Measurements from ENCODE around the gene ENOX1. TPM values are rescaled to one million over a fixed set of nuclear protein-coding genes. Genes with fewer than 3 reads are reported as not detected.

The ENOX1 gene
- total RNA-seq, 2 donors from 2014 or later: 0.33 TPM; not detected in 1

DNA sequence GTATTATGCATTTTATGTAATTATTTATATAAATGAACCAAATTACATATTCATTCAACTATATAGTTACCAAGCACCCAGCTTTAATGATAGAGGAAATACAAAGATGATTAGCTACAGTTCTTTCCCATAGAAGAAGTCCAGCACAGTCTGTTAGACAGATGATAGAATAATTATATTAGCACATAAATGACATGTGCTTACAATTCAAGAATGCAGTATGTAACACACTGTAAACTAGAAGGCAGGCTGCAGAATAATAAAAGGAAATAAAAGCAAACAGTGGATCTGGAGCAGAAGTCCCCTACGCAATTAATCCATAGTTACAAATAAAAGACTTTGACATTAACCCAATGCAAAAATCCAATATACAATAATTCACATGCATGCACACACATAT is 384.4 kb downstream of the ENOX1 start:
- Mint-ChIP-seq H3K4me3 (no peak overlapping the region), H3K36me3 (ENCODE audit: low read depth) (no peaks in the 10 kb centered on the region), H3K9me3 (no peaks in the 10 kb centered on the region), H3K4me1 (peaks cover 8% of the 10 kb centered on the region), H3K27me3 (ENCODE audit: insufficient read depth) (peaks cover 5% of the 10 kb centered on the region), H3K27ac (no peak overlapping the region)
- Histone ChIP-seq H3K27me3 (ENCODE audit: control insufficient read depth, insufficient read depth, low read length, poor library complexity, severe bottlenecking) (peaks cover 4% of the 10 kb centered on the region), H3K4me3 (ENCODE audit: low read length) (no peak overlapping the region), H3K36me3 (ENCODE audit: control insufficient read depth, insufficient read depth, low read length) (no peaks in the 10 kb centered on the region), H3K27ac (ENCODE audit: low read depth, low read length) (no peak overlapping the region), H3K4me1 (ENCODE audit: control insufficient read depth, insufficient read depth, low read length) (no peaks in the 10 kb centered on the region), H3K9me3 (ENCODE audit: control insufficient read depth, low read length) (no peaks in the 10 kb centered on the region), H3K9ac (ENCODE audit: extremely low read depth, low read length, poor library complexity, severe bottlenecking) (no peak overlapping the region)
- TF ChIP-seq, protein P1, sequence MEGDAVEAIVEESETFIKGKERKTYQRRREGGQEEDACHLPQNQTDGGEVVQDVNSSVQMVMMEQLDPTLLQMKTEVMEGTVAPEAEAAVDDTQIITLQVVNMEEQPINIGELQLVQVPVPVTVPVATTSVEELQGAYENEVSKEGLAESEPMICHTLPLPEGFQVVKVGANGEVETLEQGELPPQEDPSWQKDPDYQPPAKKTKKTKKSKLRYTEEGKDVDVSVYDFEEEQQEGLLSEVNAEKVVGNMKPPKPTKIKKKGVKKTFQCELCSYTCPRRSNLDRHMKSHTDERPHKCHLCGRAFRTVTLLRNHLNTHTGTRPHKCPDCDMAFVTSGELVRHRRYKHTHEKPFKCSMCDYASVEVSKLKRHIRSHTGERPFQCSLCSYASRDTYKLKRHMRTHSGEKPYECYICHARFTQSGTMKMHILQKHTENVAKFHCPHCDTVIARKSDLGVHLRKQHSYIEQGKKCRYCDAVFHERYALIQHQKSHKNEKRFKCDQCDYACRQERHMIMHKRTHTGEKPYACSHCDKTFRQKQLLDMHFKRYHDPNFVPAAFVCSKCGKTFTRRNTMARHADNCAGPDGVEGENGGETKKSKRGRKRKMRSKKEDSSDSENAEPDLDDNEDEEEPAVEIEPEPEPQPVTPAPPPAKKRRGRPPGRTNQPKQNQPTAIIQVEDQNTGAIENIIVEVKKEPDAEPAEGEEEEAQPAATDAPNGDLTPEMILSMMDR (conservative IDR thresholded peaks at IDR 0.05): no peak
- no peak for DNase-seq
- 95 to 100% methylated on average over 1 of the region's 1 CpG for WGBS, 2 experiments (ENCODE audit: insufficient coverage in 1 of 2, insufficient read length in 1 of 2)

DNA sequence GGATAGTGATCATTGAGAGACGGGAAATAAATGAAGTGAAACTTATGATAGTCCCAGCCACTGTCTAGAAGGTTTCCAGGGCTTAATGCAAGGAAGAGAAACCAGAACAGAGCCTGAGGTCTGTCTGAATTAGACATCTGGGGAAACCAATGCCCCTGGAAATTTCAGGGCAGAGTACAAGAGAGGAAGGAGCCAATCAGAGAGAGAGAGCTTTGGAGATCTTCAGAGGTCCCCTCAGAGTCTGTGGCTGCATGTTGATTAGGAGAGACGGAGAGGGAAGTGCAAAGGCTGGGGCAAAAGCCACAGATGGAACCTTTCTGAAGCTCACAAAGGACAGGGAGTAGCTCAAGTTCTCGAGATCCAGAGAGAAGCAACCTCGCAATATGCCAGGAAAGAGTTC is 385.4 kb downstream of the ENOX1 start:
- no peak overlapping the region for H3K4me3 ChIP-seq (ENCODE audit: low read length)
- Mint-ChIP-seq H3K27ac (no peak overlapping the region), H3K9me3 (no peaks in the 10 kb centered on the region), H3K36me3 (ENCODE audit: low read depth) (no peaks in the 10 kb centered on the region), H3K4me1 (peaks cover 8% of the 10 kb centered on the region), H3K27me3 (ENCODE audit: insufficient read depth) (peaks cover 5% of the 10 kb centered on the region), H3K4me3 (no peak overlapping the region)
- H3K9ac ChIP-seq (ENCODE audit: extremely low read depth, low read length, poor library complexity, severe bottlenecking): no peak overlapping the region
- H3K4me1 ChIP-seq (ENCODE audit: control insufficient read depth, insufficient read depth, low read length): no peaks in the 10 kb centered on the region
- H3K9me3 ChIP-seq (ENCODE audit: control insufficient read depth, low read length): no peaks in the 10 kb centered on the region
- TF ChIP-seq, protein P1 (conservative IDR thresholded peaks at IDR 0.05): no peak
- H3K36me3 ChIP-seq (ENCODE audit: control insufficient read depth, insufficient read depth, low read length): no peaks in the 10 kb centered on the region
- peaks cover 4% of the 10 kb centered on the region for H3K27me3 ChIP-seq (ENCODE audit: control insufficient read depth, insufficient read depth, low read length, poor library complexity, severe bottlenecking)
- no peak overlapping the region for H3K27ac ChIP-seq (ENCODE audit: low read depth, low read length)
- 87 to 94% methylated on average over 4 of the region's 4 CpGs for WGBS, 2 experiments (ENCODE audit: insufficient coverage in 1 of 2, insufficient read length in 1 of 2)
- DNase-seq: no peak

DNA sequence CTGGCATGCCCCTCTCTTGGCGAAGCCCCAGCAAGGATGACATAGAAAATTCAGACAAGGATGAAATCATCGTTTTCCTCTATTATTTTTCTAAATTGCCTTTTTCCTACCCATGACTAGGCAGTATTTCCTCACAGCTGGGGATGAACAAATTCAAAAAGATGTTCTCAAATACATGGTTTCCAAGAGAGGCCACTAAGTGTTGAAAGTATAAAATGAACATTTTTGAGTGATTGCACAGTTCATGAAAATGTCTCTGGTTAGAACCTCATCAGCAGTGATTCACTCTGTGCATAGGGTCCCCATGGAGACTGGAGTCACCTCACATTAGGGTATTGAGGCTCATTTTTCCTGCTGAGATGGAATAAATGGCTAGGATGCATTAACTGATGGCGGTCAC is 389.7 kb downstream of the ENOX1 start:
- H3K9me3 Mint-ChIP-seq: no peaks in the 10 kb centered on the region
- Histone ChIP-seq H3K4me3 (ENCODE audit: low read length) (no peak overlapping the region), H3K27me3 (ENCODE audit: control insufficient read depth, insufficient read depth, low read length, poor library complexity, severe bottlenecking) (peaks cover 4% of the 10 kb centered on the region), H3K9me3 (ENCODE audit: control insufficient read depth, low read length) (no peaks in the 10 kb centered on the region), H3K4me1 (ENCODE audit: control insufficient read depth, insufficient read depth, low read length) (no peaks in the 10 kb centered on the region), H3K9ac (ENCODE audit: extremely low read depth, low read length, poor library complexity, severe bottlenecking) (no peak overlapping the region), H3K27ac (ENCODE audit: low read depth, low read length) (no peak overlapping the region), H3K36me3 (ENCODE audit: control insufficient read depth, insufficient read depth, low read length) (no peaks in the 10 kb centered on the region)
- no peaks in the 10 kb centered on the region for H3K36me3 Mint-ChIP-seq (ENCODE audit: low read depth)
- TF ChIP-seq, protein P1 (conservative IDR thresholded peaks at IDR 0.05): no peak
- H3K27me3 Mint-ChIP-seq (ENCODE audit: insufficient read depth): peaks cover 5% of the 10 kb centered on the region
- WGBS, 2 experiments (ENCODE audit: insufficient coverage in 1 of 2, insufficient read length in 1 of 2): 86 to 100% methylated on average over 2 to 3 of the region's 3 CpGs
- H3K27ac Mint-ChIP-seq: no peak overlapping the region
- no peak overlapping the region for H3K4me3 Mint-ChIP-seq
- DNase-seq: no peak
- H3K4me1 Mint-ChIP-seq: peaks cover 7% of the 10 kb centered on the region

Data from endodermal cell (in vitro differentiated cells).